H54 (cell line): ENCODE data around the gene CYRIA.

Source experiments
- DNase-seq: peaks from one replicate; pipeline ENCODE4 v3.0.0; 2011; ENCODE audit warnings: low spot score, mixed read lengths; ENCODE audit not compliant: insufficient read length
- FAIRE-seq: peaks from 3 replicates; lab custom pipeline; 2011; peaks lifted over from hg19 to GRCh38; lab: Jason Lieb, UNC
- POLR2A ChIP-seq: IDR thresholded peaks from 2 replicates; pipeline ENCODE4 v1.6.1; 2011; ENCODE audit warnings: low read depth, mild to moderate bottlenecking, low read length

The CYRIA gene

GRCh38 chr2:16638946-16639345 lies 26.7 kb downstream of the CYRIA start:
- TF ChIP-seq POLR2A = no peak
- no peak for DNase-seq
- no peak for FAIRE-seq

GRCh38 chr2:16637304-16637703 lies 28.3 kb downstream of the CYRIA start:
- no peak for TF ChIP-seq POLR2A
- DNase-seq (no peak), FAIRE-seq (no peak)

- no peak for TF ChIP-seq POLR2A
- no peak for FAIRE-seq
- no peak for DNase-seq
Observed at GRCh38 chr2:16635791-16636699, 29.6 kb downstream of the CYRIA start.

- no peak for TF ChIP-seq POLR2A
- no peak for DNase-seq
- no peak for FAIRE-seq
Observed at GRCh38 chr2:16633621-16634430, 31.8 kb downstream of the CYRIA start.

- TF ChIP-seq POLR2A = no peak
- FAIRE-seq = no peak
- no peak for DNase-seq
Observed at GRCh38 chr2:16632598-16632997, 33.0 kb downstream of the CYRIA start.

GRCh38 chr2:16630463-16630862 lies 35.2 kb downstream of the CYRIA start:
- FAIRE-seq (no peak), DNase-seq (no peak)
- TF ChIP-seq POLR2A = no peak

- no peak for TF ChIP-seq POLR2A
- FAIRE-seq = no peak
- DNase-seq = no peak
Observed at GRCh38 chr2:16629770-16630169, 35.9 kb downstream of the CYRIA start.

GRCh38 chr2:16629044-16629443 lies 36.6 kb downstream of the CYRIA start:
- no peak for DNase-seq
- TF ChIP-seq POLR2A = no peak
- FAIRE-seq = no peak

GRCh38 chr2:16628314-16628713 lies 37.3 kb downstream of the CYRIA start:
- TF ChIP-seq POLR2A = no peak
- no peak for FAIRE-seq
- no peak for DNase-seq

- DNase-seq (no peak), FAIRE-seq (no peak)
- TF ChIP-seq POLR2A = no peak
Observed at GRCh38 chr2:16626997-16627605, 38.5 kb downstream of the CYRIA start.

GRCh38 chr2:16626497-16626896 lies 39.1 kb downstream of the CYRIA start:
- TF ChIP-seq POLR2A = no peak
- FAIRE-seq (no peak), DNase-seq (no peak)

- DNase-seq = no peak
- FAIRE-seq = no peak
- no peak for TF ChIP-seq POLR2A
Observed at GRCh38 chr2:16625759-16626158, 39.9 kb downstream of the CYRIA start.

GRCh38 chr2:16625201-16625729 lies 40.4 kb downstream of the CYRIA start:
- DNase-seq = no peak
- no peak for TF ChIP-seq POLR2A
- FAIRE-seq = no peak

GRCh38 chr2:16624436-16624780 lies 41.2 kb downstream of the CYRIA start:
- FAIRE-seq (no peak), DNase-seq (no peak)
- no peak for TF ChIP-seq POLR2A
